ENCODE measurements around the gene RB1. TPM values are rescaled to one million over a fixed set of nuclear protein-coding genes. Genes with fewer than 3 reads are reported as not detected.

RB1 gene
- total RNA-seq, 1 donor = 48.4 TPM

DNA sequence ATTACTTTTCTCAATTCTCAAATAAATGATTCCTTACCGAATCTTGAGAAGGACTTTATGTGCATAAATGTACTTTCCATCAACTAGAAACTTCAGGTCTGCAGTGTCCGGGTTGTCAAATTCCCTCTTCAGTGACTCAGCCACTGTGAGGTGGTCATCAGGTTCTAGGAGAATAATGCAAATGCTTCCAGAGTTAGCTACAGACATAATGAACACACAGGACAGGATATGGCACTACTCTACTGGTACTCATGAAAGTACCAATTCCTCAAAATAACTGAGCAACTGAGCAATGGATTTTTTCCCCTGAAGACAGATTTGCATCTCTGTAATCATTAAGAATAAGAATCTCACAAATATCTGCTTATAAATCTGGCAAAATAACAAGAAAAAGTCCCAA, 198.2 kb downstream of the RB1 start:
- H3K4me3 ChIP-seq (ENCODE audit: low read depth, low read length) = no peak overlapping the region
- TF ChIP-seq, protein P1, sequence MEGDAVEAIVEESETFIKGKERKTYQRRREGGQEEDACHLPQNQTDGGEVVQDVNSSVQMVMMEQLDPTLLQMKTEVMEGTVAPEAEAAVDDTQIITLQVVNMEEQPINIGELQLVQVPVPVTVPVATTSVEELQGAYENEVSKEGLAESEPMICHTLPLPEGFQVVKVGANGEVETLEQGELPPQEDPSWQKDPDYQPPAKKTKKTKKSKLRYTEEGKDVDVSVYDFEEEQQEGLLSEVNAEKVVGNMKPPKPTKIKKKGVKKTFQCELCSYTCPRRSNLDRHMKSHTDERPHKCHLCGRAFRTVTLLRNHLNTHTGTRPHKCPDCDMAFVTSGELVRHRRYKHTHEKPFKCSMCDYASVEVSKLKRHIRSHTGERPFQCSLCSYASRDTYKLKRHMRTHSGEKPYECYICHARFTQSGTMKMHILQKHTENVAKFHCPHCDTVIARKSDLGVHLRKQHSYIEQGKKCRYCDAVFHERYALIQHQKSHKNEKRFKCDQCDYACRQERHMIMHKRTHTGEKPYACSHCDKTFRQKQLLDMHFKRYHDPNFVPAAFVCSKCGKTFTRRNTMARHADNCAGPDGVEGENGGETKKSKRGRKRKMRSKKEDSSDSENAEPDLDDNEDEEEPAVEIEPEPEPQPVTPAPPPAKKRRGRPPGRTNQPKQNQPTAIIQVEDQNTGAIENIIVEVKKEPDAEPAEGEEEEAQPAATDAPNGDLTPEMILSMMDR (IDR thresholded peaks at IDR 0.05; ENCODE audit: insufficient read depth, low read length) = no peak
- no peak for DNase-seq (ENCODE audit: low read depth)

DNA sequence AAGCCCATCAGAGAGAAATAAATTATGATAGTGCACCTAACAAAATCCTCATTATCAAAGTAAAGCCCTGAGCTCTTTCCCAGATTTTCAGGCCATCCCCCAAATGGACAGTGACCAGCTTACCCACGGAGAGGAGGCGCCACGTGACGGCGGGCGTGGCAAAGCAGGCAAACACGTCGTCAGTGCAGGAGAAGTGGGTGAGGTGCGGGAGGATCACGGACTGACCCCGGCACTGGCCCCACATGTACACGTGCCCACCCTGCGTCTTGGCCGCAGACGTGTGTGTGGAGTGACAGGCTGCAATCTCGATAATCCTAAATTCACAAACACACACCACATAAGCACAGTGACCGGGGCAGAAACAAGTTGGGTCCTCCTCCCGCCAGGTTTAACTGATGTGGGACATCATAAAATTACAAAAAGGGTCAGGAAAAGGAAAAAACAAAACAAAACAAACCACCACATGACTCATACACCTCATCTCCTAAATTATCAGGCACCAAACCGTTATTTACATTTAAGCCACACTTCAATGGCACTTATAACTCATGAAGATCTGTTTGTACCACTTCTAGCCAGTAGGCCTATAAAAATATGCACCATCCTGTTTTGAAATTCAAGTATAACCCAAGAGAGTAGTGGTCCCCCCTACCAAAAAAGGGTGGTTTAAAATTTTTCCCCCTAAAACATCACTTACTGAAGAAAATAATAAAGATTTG, 199.2 kb downstream of the RB1 start:
- no peak for DNase-seq (ENCODE audit: low read depth)
- TF ChIP-seq, protein P1 (IDR thresholded peaks at IDR 0.05; ENCODE audit: insufficient read depth, low read length) = no peak
- no peak overlapping the region for H3K4me3 ChIP-seq (ENCODE audit: low read depth, low read length)

DNA sequence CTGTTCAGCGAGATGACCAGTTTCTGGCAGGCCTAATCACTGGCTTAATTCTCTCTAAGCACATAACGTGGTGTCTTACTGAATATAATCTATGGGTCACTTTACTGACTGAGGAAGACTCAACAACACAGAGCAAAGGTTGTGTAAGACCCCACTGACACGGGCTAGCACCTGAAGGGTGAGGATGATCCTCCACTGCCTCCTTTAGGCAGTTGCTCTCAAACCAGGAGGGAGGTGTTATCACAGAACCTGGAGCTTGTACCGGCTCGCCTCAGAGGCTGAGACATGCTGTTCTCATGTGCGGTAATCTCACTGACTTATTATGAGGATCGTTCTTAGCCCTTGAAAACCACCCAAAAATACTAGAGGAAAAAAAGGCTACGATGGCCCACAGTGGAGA, 201.1 kb downstream of the RB1 start:
- H3K4me3 ChIP-seq (ENCODE audit: low read depth, low read length) = no peak overlapping the region
- no peak for DNase-seq (ENCODE audit: low read depth)
- TF ChIP-seq, protein P1 (IDR thresholded peaks at IDR 0.05; ENCODE audit: insufficient read depth, low read length) = no peak

DNA sequence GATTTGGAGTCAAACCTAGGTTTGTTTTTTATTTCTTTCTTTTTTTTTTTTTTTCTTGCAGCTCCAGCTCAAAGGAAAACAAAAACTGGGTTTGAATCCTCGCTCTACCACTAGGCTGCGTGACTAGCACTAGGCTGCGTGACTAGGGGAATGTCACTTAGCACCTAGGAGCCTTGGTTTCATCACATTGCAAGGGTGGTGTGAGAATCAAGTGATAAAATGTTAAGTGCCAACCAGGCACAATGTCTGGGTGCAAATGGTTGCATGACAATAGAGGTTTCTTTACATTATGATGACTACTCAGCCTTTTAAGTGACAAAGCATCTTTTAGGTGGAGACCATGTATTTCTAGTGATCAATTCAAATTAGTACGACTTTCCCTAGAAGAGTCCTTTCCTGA, 201.5 kb downstream of the RB1 start:
- TF ChIP-seq, protein P1 (IDR thresholded peaks at IDR 0.05; ENCODE audit: insufficient read depth, low read length) = no peak
- no peak for DNase-seq (ENCODE audit: low read depth)
- H3K4me3 ChIP-seq (ENCODE audit: low read depth, low read length) = no peak overlapping the region

DNA sequence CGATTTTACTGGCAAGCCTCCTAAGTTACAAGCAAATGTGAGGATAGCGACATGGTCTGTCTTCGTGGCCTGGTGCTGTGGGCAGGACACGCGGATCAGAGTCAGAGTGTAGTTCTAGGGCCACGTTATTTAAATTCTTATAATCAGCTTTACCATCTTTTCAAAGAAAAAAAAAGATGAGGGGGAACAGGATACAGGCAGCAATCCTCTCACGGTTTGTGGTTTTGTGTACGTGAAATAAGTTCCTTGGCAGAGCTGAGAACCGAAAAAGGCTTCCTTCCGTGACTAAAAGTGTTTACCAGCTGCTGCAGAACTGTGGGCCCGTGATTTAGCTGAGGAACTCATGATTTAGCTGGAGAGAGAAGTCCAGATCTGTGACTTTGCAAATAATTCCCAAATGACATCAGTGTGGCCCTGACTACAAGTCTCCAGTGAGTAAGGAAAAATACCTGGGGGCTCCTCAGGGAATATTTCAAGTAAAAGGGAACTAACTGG, 202.1 kb downstream of the RB1 start:
- no peak for DNase-seq (ENCODE audit: low read depth)
- H3K4me3 ChIP-seq (ENCODE audit: low read depth, low read length) = no peak overlapping the region
- TF ChIP-seq, protein P1 (IDR thresholded peaks at IDR 0.05; ENCODE audit: insufficient read depth, low read length) = no peak

DNA sequence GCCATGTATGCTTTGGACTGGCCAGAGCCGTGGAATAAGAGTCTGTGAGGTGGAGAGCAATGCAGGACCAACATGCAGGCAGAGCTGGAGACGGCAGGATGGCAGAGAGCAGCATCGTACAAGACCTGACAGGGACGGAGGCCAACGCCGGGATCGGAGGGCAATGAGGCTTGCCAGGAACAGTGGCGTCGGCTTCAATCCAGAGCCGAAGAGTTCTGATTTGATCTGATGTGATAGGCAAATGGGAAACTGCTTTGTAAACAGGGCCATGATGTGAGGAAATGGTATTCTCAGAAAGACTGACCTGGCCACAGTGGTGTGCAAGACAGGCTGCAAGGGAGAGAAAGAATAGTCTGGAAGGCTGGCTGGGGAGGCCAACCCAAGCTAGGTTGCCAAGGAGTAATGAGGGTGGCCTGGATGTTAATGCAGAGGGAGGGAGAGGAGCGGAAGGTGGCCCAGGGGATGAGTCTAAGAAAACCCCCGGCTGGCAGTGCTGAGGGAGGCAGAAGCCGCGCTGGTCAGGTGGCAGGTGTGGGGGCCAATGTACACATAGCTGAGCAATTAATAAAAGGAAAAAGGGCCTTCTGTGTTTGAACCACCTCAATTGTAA, 202.6 kb downstream of the RB1 start:
- TF ChIP-seq, protein P1 (IDR thresholded peaks at IDR 0.05; ENCODE audit: insufficient read depth, low read length) = no peak
- no peak overlapping the region for H3K4me3 ChIP-seq (ENCODE audit: low read depth, low read length)
- DNase-seq (ENCODE audit: low read depth) = no peak
